Measurements from ENCODE around the gene ACBD6. TPM values are rescaled to one million over a fixed set of nuclear protein-coding genes. Genes with fewer than 3 reads are reported as not detected.

Gene ACBD6
- total RNA-seq, 6 experiments from 2014 or later = 21.1 to 29.5 (median 27.0) TPM

DNA sequence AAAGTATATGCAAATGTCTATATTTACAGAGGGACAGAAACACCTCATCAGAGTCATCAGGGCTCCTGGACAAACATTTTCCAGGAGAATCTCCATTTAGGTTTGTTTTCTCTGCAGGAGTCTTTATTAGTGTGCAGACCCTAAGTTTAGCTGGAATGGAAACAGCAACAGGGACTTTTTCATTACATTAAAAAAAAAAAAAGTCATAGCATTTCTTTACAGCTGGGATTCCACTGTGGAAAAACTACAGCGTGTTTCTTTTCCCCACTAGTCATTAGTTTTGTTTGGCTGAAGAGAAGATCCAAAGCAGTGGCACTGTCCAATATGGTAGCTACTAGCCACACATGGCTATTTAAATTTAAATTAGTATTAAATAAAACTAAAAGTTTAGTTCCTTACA, 222.7 kb downstream of the ACBD6 start:
- H3K27me3 Mint-ChIP-seq (ENCODE audit: insufficient read depth) = peaks cover under 1% of the 10 kb centered on the region; the same call in 1 of the 2 replicates
- H3K27ac Mint-ChIP-seq = no peak overlapping the region
- peaks cover 8% of the 10 kb centered on the region for H3K36me3 Mint-ChIP-seq (ENCODE audit: low read depth)
- H3K4me1 Mint-ChIP-seq (ENCODE audit: low read depth) = no peaks in the 10 kb centered on the region
- TF ChIP-seq, protein P1, sequence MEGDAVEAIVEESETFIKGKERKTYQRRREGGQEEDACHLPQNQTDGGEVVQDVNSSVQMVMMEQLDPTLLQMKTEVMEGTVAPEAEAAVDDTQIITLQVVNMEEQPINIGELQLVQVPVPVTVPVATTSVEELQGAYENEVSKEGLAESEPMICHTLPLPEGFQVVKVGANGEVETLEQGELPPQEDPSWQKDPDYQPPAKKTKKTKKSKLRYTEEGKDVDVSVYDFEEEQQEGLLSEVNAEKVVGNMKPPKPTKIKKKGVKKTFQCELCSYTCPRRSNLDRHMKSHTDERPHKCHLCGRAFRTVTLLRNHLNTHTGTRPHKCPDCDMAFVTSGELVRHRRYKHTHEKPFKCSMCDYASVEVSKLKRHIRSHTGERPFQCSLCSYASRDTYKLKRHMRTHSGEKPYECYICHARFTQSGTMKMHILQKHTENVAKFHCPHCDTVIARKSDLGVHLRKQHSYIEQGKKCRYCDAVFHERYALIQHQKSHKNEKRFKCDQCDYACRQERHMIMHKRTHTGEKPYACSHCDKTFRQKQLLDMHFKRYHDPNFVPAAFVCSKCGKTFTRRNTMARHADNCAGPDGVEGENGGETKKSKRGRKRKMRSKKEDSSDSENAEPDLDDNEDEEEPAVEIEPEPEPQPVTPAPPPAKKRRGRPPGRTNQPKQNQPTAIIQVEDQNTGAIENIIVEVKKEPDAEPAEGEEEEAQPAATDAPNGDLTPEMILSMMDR (IDR thresholded peaks at IDR 0.05) = no peak
- no peak overlapping the region for H3K4me3 Mint-ChIP-seq
- DNase-seq = no peak
- no peaks in the 10 kb centered on the region for H3K9me3 Mint-ChIP-seq

DNA sequence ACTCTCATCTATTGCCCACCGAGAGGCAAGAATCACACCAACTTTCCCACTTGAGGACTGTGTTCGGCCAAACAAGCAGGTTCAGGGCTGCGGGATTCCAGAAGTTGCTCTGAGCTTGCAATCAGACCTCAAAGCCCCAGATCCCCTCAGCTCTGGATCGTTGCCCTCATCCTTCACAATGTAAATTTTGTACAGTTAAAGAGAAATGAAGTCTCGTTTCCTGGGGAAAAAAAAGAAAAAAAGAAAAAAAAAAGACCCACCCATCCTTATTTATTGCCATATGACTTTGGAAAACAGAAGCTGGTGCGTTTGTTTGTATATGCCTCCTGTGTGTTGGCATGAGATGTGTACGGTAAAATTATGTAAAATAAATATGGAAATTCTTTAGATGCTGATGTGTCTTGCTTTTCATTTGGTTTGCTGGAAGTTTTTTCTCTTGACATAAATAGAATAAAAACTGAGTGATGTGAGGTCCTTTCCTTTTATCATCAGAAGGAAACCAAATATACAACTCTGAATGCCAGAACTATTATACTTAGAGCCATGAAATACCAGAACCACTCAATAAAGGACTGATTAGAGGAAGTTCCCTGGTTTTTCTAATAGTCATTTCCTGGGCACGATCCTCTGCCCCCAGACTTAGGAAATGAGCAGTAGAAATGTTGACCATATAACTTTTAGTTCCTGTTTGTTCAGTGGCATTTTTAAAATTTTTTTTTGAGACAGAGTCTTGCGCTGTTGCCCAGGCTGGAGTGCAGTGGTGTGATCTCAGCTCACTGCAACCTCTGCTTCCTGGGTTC, 223.6 kb downstream of the ACBD6 start:
- Mint-ChIP-seq H3K9me3 (no peaks in the 10 kb centered on the region), H3K36me3 (ENCODE audit: low read depth) (peaks cover 16% of the 10 kb centered on the region), H3K4me3 (no peak overlapping the region), H3K27ac (no peak overlapping the region), H3K4me1 (ENCODE audit: low read depth) (no peaks in the 10 kb centered on the region), H3K27me3 (ENCODE audit: insufficient read depth) (no peaks in the 10 kb centered on the region)
- DNase-seq = no peak
- TF ChIP-seq, protein P1 (IDR thresholded peaks at IDR 0.05) = no peak

- no peaks in the 10 kb centered on the region for H3K9me3 Mint-ChIP-seq
- H3K4me1 Mint-ChIP-seq (ENCODE audit: low read depth) = no peaks in the 10 kb centered on the region
- no peak for DNase-seq
- H3K27ac Mint-ChIP-seq = no peak overlapping the region
- H3K36me3 Mint-ChIP-seq (ENCODE audit: low read depth) = peaks cover 16% of the 10 kb centered on the region
- H3K4me3 Mint-ChIP-seq = no peak overlapping the region
- TF ChIP-seq, protein P1 (IDR thresholded peaks at IDR 0.05) = no peak
- no peaks in the 10 kb centered on the region for H3K27me3 Mint-ChIP-seq (ENCODE audit: insufficient read depth)
Observed at GRCh38 chr1:180278194-180278515, 224.2 kb downstream of the ACBD6 start.

- Mint-ChIP-seq H3K4me3 (no peak overlapping the region), H3K27ac (no peak overlapping the region)
Observed at GRCh38 chr1:180277476-180278193, 224.7 kb downstream of the ACBD6 start.

DNA sequence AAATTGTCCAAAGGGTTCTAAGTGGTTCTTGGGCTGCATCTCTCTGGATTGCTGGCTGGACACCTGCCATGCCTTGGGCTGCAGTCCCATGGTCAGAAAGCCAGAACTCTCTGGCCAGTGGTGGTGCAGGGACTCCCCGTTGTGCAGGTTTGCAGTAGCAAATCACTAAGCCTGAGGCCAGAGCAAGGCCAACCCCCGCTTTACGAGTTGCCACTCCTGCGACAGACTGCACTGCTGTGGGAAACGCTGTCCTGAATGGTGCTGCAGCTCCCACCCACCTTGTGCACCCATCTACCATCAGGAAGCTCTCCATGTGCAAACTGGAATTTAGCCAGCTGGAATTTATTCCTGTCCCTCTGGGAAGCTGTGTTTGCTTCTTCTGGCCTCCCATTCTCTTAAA, 226.7 kb downstream of the ACBD6 start:
- TF ChIP-seq, protein P1 (IDR thresholded peaks at IDR 0.05) = no peak
- no peak for DNase-seq
- Mint-ChIP-seq H3K4me3 (no peak overlapping the region), H3K27me3 (ENCODE audit: insufficient read depth) (no peaks in the 10 kb centered on the region), H3K27ac (no peak overlapping the region), H3K4me1 (ENCODE audit: low read depth) (no peaks in the 10 kb centered on the region; the same call in 1 of the 2 replicates), H3K36me3 (ENCODE audit: low read depth) (peaks cover 16% of the 10 kb centered on the region; the same call in 1 of the 2 replicates), H3K9me3 (no peaks in the 10 kb centered on the region)

More at GRCh38 chr1:180277476-180278193, 224.7 kb downstream of the ACBD6 start:
- TF ChIP-seq, protein P1 (IDR thresholded peaks at IDR 0.05) = no peak
- H3K27me3 Mint-ChIP-seq (ENCODE audit: insufficient read depth) = no peaks in the 10 kb centered on the region
- no peaks in the 10 kb centered on the region for H3K9me3 Mint-ChIP-seq
- peaks cover 16% of the 10 kb centered on the region for H3K36me3 Mint-ChIP-seq (ENCODE audit: low read depth)
- no peaks in the 10 kb centered on the region for H3K4me1 Mint-ChIP-seq (ENCODE audit: low read depth)
- DNase-seq = no peak
